ENCODE measurements around the gene DCTN1.

Gene DCTN1

GRCh38 chr2:74327199-74327598 lies 52.9 kb downstream of the DCTN1 start:
- H3K4me3 ChIP-seq (ENCODE audit: low read depth, low read length): no peak overlapping the region
- TF ChIP-seq CTCF (IDR thresholded peaks at IDR 0.05; ENCODE audit: low read depth, low read length, missing control alignments): no peak
- DNase-seq (ENCODE audit: low read depth): no peak
- in situ Hi-C loops (cut with HindIII; ENCODE audit: low sequenced_read_pairs): no loop called here

GRCh38 chr2:74325815-74326214 lies 54.3 kb downstream of the DCTN1 start:
- in situ Hi-C loops (cut with HindIII; ENCODE audit: low sequenced_read_pairs): no loop called here
- no peak overlapping the region for H3K4me3 ChIP-seq (ENCODE audit: low read depth, low read length)
- no peak for DNase-seq (ENCODE audit: low read depth)
- no peak for TF ChIP-seq CTCF (IDR thresholded peaks at IDR 0.05; ENCODE audit: low read depth, low read length, missing control alignments)

GRCh38 chr2:74321737-74322136 lies 58.4 kb downstream of the DCTN1 start:
- no peak for DNase-seq (ENCODE audit: low read depth)
- in situ Hi-C loops (cut with HindIII; ENCODE audit: low sequenced_read_pairs): no loop called here
- no peak overlapping the region for H3K4me3 ChIP-seq (ENCODE audit: low read depth, low read length)
- no peak for TF ChIP-seq CTCF (IDR thresholded peaks at IDR 0.05; ENCODE audit: low read depth, low read length, missing control alignments)

- DNase-seq (ENCODE audit: low read depth): no peak
- H3K4me3 ChIP-seq (ENCODE audit: low read depth, low read length): no peak overlapping the region
- no peak for TF ChIP-seq CTCF (IDR thresholded peaks at IDR 0.05; ENCODE audit: low read depth, low read length, missing control alignments)
- in situ Hi-C loops (cut with HindIII; ENCODE audit: low sequenced_read_pairs): no loop called here
These were observed 62.4 kb downstream of the DCTN1 start for GRCh38 chr2:74317701-74318100.

- no peak for DNase-seq (ENCODE audit: low read depth)
- in situ Hi-C loops (cut with HindIII; ENCODE audit: low sequenced_read_pairs): no loop called here
- TF ChIP-seq CTCF (IDR thresholded peaks at IDR 0.05; ENCODE audit: low read depth, low read length, missing control alignments): no peak
- no peak overlapping the region for H3K4me3 ChIP-seq (ENCODE audit: low read depth, low read length)
These were observed 63.4 kb downstream of the DCTN1 start for GRCh38 chr2:74316627-74317295.

GRCh38 chr2:74314107-74314506 lies 66.0 kb downstream of the DCTN1 start:
- no peak for DNase-seq (ENCODE audit: low read depth)
- TF ChIP-seq CTCF (IDR thresholded peaks at IDR 0.05; ENCODE audit: low read depth, low read length, missing control alignments): no peak
- H3K4me3 ChIP-seq (ENCODE audit: low read depth, low read length): no peak overlapping the region
- in situ Hi-C loops (cut with HindIII; ENCODE audit: low sequenced_read_pairs): no loop called here
